HEK293 (cell line): ENCODE data around the gene PLCB1.

Source experiments
- CTCF ChIA-PET: fragments of 350-600 bp; formaldehyde crosslinking; extraction: SDS; loops from one replicate; lab custom pipeline; 2021; ENCODE audit warnings: antibody characterized with exemption; lab: Yijun Ruan, JAX
- POLR2A ChIA-PET: fragments of 300-600 bp; formaldehyde crosslinking; extraction: SDS; loops from one replicate; lab custom pipeline; 2020; ENCODE audit warnings: antibody characterized with exemption, inconsistent platforms; lab: Yijun Ruan, JAX
- H3K27ac ChIP-seq: fragments of 200-500 bp; sonication (Bioruptor generic); 2 replicates; pipeline ENCODE4 v1.5.1; 2014; ENCODE audit warnings: low read depth, low read length, control low read depth, inconsistent platforms; ENCODE audit errors: extremely low read depth
- H3K36me3 ChIP-seq, 2 experiments: fragments of 200-500 bp in 1 of 2; sonication (Bioruptor generic) in 1 of 2; 1 replicate in 1 of 2; 2 replicates in 1 of 2; pipeline ENCODE4 v1.5.1; 2014 to 2017; ENCODE audit warnings: inconsistent platforms in 2 of 2, low read length in 2 of 2; ENCODE audit not compliant: control insufficient read depth in 2 of 2, insufficient read depth in 1 of 2
- H3K4me1 ChIP-seq: fragments of 200-500 bp; sonication (Bioruptor generic); 2 replicates; pipeline ENCODE4 v1.5.1; 2014; ENCODE audit warnings: mild to moderate bottlenecking, low read length, inconsistent platforms; ENCODE audit not compliant: control insufficient read depth, insufficient read depth
- H3K4me3 ChIP-seq: 2 replicates; pipeline ENCODE4 v1.5.1; 2011; ENCODE audit warnings: low read depth, mild to moderate bottlenecking, control low read depth, low read length, moderate library complexity
- H3K9me3 ChIP-seq: fragments of 200-500 bp; sonication (Bioruptor generic); 2 replicates; pipeline ENCODE4 v1.5.1; 2014; ENCODE audit warnings: low read depth, low read length, inconsistent platforms; ENCODE audit not compliant: control insufficient read depth, insufficient read depth
- ELK4 ChIP-seq: IDR thresholded peaks from 2 replicates; pipeline ENCODE4 v1.6.1; 2011; ENCODE audit warnings: mild to moderate bottlenecking, low read depth, low read length, borderline replicate concordance
- FEZF1 ChIP-seq: fragments of 450-650 bp; formaldehyde crosslinking; IDR thresholded peaks from 2 replicates; pipeline ENCODE4 v1.5.1; 2016; ENCODE audit warnings: missing biosample characterization, missing genetic modification characterization
- HOXA7 ChIP-seq: sonication (generic); formaldehyde crosslinking; IDR thresholded peaks from 2 replicates; pipeline ENCODE4 v1.8.1; 2022; ENCODE audit warnings: missing genetic modification reagents, borderline replicate concordance
- KLF16 ChIP-seq: fragments of 450-650 bp; formaldehyde crosslinking; IDR thresholded peaks from 2 replicates; pipeline ENCODE4 v1.5.1; 2017; ENCODE audit warnings: missing biosample characterization, missing genetic modification characterization
- MYNN ChIP-seq: fragments of 450-650 bp; formaldehyde crosslinking; IDR thresholded peaks from 2 replicates; pipeline ENCODE4 v1.5.1; 2016; ENCODE audit warnings: missing biosample characterization, missing genetic modification characterization, borderline replicate concordance
- OSR2 ChIP-seq: fragments of 450-650 bp; formaldehyde crosslinking; IDR thresholded peaks from 2 replicates; pipeline ENCODE4 v1.5.1; 2016; ENCODE audit warnings: missing biosample characterization, missing genetic modification characterization
- REPIN1 ChIP-seq: fragments of 450-650 bp; formaldehyde crosslinking; IDR thresholded peaks from 2 replicates; pipeline ENCODE4 v1.5.1; 2017; ENCODE audit warnings: missing biosample characterization, missing genetic modification characterization, low read depth
- SP2 ChIP-seq: fragments of 450-650 bp; formaldehyde crosslinking; IDR thresholded peaks from 2 replicates; pipeline ENCODE4 v1.5.1; 2016; ENCODE audit warnings: missing biosample characterization, missing genetic modification characterization
- TCF7L2 ChIP-seq: IDR thresholded peaks from 2 replicates; pipeline ENCODE4 v1.6.1; 2011; ENCODE audit warnings: low read depth, mild to moderate bottlenecking, inconsistent platforms, low read length, moderate library complexity, borderline replicate concordance
- TRIM28 ChIP-seq: IDR thresholded peaks from 2 replicates; pipeline ENCODE4 v1.6.1; 2011; ENCODE audit warnings: low read length, control low read depth, borderline replicate concordance
- WT1 ChIP-seq: fragments of 450-650 bp; formaldehyde crosslinking; IDR thresholded peaks from 2 replicates; pipeline ENCODE4 v1.5.1; 2016; ENCODE audit warnings: missing biosample characterization, missing genetic modification characterization
- ZEB2 ChIP-seq: fragments of 450-650 bp; formaldehyde crosslinking; IDR thresholded peaks from 2 replicates; pipeline ENCODE4 v1.5.1; 2016; ENCODE audit warnings: missing biosample characterization, missing genetic modification characterization
- ZIC2 ChIP-seq: fragments of 450-650 bp; formaldehyde crosslinking; IDR thresholded peaks from 2 replicates; pipeline ENCODE4 v1.5.1; 2016; ENCODE audit warnings: missing biosample characterization, missing genetic modification characterization
- ZNF114 ChIP-seq: fragments of 450-650 bp; formaldehyde crosslinking; IDR thresholded peaks from 2 replicates; pipeline ENCODE4 v1.5.0; 2017; ENCODE audit warnings: missing biosample characterization, missing genetic modification characterization
- ZNF146 ChIP-seq: fragments of 450-650 bp; formaldehyde crosslinking; IDR thresholded peaks from 2 replicates; pipeline ENCODE4 v1.5.1; 2016; ENCODE audit warnings: missing biosample characterization, missing genetic modification characterization
- ZNF157 ChIP-seq: fragments of 450-650 bp; formaldehyde crosslinking; IDR thresholded peaks from 2 replicates; pipeline ENCODE4 v1.5.1; 2016; ENCODE audit warnings: missing biosample characterization, missing genetic modification characterization
- ZNF19 ChIP-seq: fragments of 450-650 bp; formaldehyde crosslinking; IDR thresholded peaks from 2 replicates; pipeline ENCODE4; 2016; ENCODE audit warnings: missing biosample characterization, missing genetic modification characterization, low read depth
- ZNF266 ChIP-seq: fragments of 450-650 bp; formaldehyde crosslinking; IDR thresholded peaks from 2 replicates; pipeline ENCODE4 v1.5.1; 2016; ENCODE audit warnings: missing biosample characterization, missing genetic modification characterization, low read depth
- ZNF302 ChIP-seq: fragments of 450-650 bp; formaldehyde crosslinking; IDR thresholded peaks from 2 replicates; pipeline ENCODE4 v1.5.1; 2016; ENCODE audit warnings: missing biosample characterization, missing genetic modification characterization, low read depth
- ZNF391 ChIP-seq: fragments of 450-650 bp; formaldehyde crosslinking; IDR thresholded peaks from 2 replicates; pipeline ENCODE4 v1.5.1; 2016; ENCODE audit warnings: low read depth, missing biosample characterization, missing genetic modification characterization, borderline replicate concordance
- ZNF423 ChIP-seq: fragments of 450-650 bp; formaldehyde crosslinking; IDR thresholded peaks from 2 replicates; pipeline ENCODE4 v1.5.1; 2016; ENCODE audit warnings: missing biosample characterization, missing genetic modification characterization
- ZNF529 ChIP-seq: fragments of 450-650 bp; formaldehyde crosslinking; IDR thresholded peaks from 2 replicates; pipeline ENCODE4 v1.5.1; 2017; ENCODE audit warnings: missing genetic modification characterization, missing biosample characterization; ENCODE audit not compliant: insufficient replicate concordance
- ZNF548 ChIP-seq: fragments of 450-650 bp; formaldehyde crosslinking; IDR thresholded peaks from 2 replicates; pipeline ENCODE4 v1.5.1; 2016; ENCODE audit warnings: missing biosample characterization, missing genetic modification characterization
- ZNF837 ChIP-seq: fragments of 450-650 bp; formaldehyde crosslinking; IDR thresholded peaks from 2 replicates; pipeline ENCODE4 v1.5.1; 2016; ENCODE audit warnings: missing biosample characterization, missing genetic modification characterization
- ZSCAN18 ChIP-seq: fragments of 450-650 bp; formaldehyde crosslinking; IDR thresholded peaks from 2 replicates; pipeline ENCODE4 v1.5.1; 2016; ENCODE audit warnings: missing biosample characterization, missing genetic modification characterization
- ZXDB ChIP-seq: fragments of 450-650 bp; formaldehyde crosslinking; IDR thresholded peaks from 2 replicates; pipeline ENCODE4 v1.5.1; 2016; ENCODE audit warnings: missing biosample characterization, missing genetic modification characterization
- TF ChIP-seq, protein P1 (sequence below): fragments of 450-650 bp; formaldehyde crosslinking; IDR thresholded peaks from 2 replicates; pipeline ENCODE4 v1.5.1; 2016; ENCODE audit warnings: missing biosample characterization, missing genetic modification characterization
- TF ChIP-seq, protein P2 (sequence below): fragments of 450-650 bp; formaldehyde crosslinking; IDR thresholded peaks from 2 replicates; pipeline ENCODE4 v1.5.1; 2016; ENCODE audit warnings: missing biosample characterization, missing genetic modification characterization, low read depth
- TF ChIP-seq, protein P3 (sequence below): fragments of 450-650 bp; formaldehyde crosslinking; IDR thresholded peaks from 2 replicates; pipeline ENCODE4 v1.5.1; 2016; ENCODE audit warnings: missing biosample characterization, missing genetic modification characterization

PLCB1 gene

DNA sequence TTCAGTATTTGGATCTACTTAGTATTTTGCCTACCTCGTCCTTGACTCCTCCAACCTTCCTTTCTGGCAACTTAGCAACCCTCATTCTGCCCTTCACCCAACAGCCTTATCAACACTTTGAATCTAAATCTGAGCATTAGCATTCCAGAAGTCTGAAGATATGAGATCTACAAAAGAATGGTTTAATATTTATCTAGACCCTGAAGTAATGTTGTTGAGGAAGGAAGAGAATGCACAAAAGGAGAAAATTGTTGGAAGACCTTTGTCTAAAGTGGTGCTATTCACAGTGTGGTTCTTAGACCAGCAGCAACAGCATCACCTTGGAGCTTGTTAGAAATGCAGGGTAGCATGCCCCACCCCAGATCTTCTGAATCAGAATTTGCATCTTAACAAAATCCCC is 738.6 kb downstream of the PLCB1 start:
- H3K4me1 ChIP-seq = no peaks in the 10 kb centered on the region; the same call in 1 of the 2 replicates
- no peaks in the 10 kb centered on the region for H3K36me3 ChIP-seq
- ChIA-PET CTCF (no interaction called here), POLR2A (no interaction called here)
- TF ChIP-seq ZNF114 (no peak), SP2 (tag by site-specific recombination) (no peak), ZNF19 (tag by site-specific recombination) (no peak), ZNF391 (tag by site-specific recombination) (no peak), ZNF302 (no peak), ZXDB (no peak), ZIC2 (tag by site-specific recombination) (no peak), ZNF423 (tag by site-specific recombination) (no peak), ZNF529 (no peak), WT1 (tag by site-specific recombination) (no peak), TCF7L2 (no peak), ZEB2 (tag by site-specific recombination) (no peak), ZSCAN18 (tag by site-specific recombination) (no peak)
- TF ChIP-seq, protein P1, sequence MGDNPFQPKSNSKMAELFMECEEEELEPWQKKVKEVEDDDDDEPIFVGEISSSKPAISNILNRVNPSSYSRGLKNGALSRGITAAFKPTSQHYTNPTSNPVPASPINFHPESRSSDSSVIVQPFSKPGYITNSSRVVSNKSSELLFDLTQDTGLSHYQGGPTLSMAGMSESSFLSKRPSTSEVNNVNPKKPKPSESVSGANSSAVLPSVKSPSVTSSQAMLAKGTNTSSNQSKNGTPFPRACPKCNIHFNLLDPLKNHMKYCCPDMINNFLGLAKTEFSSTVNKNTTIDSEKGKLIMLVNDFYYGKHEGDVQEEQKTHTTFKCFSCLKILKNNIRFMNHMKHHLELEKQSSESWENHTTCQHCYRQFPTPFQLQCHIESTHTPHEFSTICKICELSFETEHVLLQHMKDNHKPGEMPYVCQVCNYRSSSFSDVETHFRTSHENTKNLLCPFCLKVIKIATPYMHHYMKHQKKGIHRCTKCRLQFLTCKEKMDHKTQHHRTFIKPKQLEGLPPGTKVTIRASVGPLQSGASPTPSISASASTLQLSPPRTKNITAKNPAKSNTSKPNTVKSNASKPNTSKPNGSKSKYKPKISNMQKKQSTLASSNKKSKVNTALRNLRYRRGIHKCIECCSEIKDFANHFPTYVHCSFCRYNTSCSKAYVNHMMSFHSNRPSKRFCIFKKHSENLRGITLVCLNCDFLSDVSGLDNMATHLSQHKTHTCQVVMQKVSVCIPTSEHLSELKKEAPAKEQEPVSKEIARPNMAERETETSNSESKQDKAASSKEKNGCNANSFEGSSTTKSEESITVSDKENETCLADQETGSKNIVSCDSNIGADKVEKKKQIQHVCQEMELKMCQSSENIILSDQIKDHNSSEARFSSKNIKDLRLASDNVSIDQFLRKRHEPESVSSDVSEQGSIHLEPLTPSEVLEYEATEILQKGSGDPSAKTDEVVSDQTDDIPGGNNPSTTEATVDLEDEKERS (tag by site-specific recombination) = no peak
- H3K9me3 ChIP-seq = no peaks in the 10 kb centered on the region
- no peak overlapping the region for H3K4me3 ChIP-seq
- H3K27ac ChIP-seq = no peak overlapping the region

- ChIA-PET POLR2A (no interaction called here), CTCF (no interaction called here)
- Histone ChIP-seq H3K27ac (no peak overlapping the region), H3K9me3 (no peaks in the 10 kb centered on the region), H3K4me1 (no peaks in the 10 kb centered on the region), H3K4me3 (no peak overlapping the region), H3K36me3 (no peaks in the 10 kb centered on the region)
- TF ChIP-seq, protein P2, sequence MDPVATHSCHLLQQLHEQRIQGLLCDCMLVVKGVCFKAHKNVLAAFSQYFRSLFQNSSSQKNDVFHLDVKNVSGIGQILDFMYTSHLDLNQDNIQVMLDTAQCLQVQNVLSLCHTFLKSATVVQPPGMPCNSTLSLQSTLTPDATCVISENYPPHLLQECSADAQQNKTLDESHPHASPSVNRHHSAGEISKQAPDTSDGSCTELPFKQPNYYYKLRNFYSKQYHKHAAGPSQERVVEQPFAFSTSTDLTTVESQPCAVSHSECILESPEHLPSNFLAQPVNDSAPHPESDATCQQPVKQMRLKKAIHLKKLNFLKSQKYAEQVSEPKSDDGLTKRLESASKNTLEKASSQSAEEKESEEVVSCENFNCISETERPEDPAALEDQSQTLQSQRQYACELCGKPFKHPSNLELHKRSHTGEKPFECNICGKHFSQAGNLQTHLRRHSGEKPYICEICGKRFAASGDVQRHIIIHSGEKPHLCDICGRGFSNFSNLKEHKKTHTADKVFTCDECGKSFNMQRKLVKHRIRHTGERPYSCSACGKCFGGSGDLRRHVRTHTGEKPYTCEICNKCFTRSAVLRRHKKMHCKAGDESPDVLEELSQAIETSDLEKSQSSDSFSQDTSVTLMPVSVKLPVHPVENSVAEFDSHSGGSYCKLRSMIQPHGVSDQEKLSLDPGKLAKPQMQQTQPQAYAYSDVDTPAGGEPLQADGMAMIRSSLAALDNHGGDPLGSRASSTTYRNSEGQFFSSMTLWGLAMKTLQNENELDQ (tag by site-specific recombination) = no peak
- TF ChIP-seq ZNF391 (tag by site-specific recombination) (no peak), ZNF837 (tag by site-specific recombination) (no peak), TRIM28 (no peak), KLF16 (tag by site-specific recombination) (no peak), ZNF146 (tag by site-specific recombination) (no peak), FEZF1 (tag by site-specific recombination) (no peak), OSR2 (tag by site-specific recombination) (no peak), HOXA7 (CRISPR knock-in tag) (no peak), ZNF266 (tag by site-specific recombination) (no peak), ZNF157 (no peak), ZNF114 (no peak), REPIN1 (tag by site-specific recombination) (no peak), MYNN (tag by site-specific recombination) (no peak), ELK4 (no peak), ZNF548 (tag by site-specific recombination) (no peak)
- TF ChIP-seq, protein P3, sequence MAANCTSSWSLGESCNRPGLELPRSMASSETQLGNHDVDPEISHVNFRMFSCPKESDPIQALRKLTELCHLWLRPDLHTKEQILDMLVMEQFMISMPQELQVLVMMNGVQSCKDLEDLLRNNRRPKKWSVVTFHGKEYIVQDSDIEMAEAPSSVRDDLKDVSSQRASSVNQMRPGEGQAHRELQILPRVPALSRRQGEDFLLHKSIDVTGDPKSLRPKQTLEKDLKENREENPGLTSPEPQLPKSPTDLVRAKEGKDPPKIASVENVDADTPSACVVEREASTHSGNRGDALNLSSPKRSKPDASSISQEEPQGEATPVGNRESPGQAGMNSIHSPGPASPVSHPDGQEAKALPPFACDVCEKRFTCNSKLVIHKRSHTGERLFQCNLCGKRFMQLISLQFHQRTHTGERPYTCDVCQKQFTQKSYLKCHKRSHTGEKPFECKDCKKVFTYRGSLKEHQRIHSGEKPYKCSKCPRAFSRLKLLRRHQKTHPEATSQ (tag by site-specific recombination) = no peak
Observed at GRCh38 chr20:8874437-8874836, 742.4 kb downstream of the PLCB1 start.
